Glomerular visceral epithelial cell (primary cell): ENCODE results near the gene ZNF730.
"Not testable (repeated sequence)": the region's sequence is repeated elsewhere in the genome, so short reads cannot be mapped to it uniquely, and the experiment has no call there.

ENCODE experiments used
- DNase-seq: peaks from one replicate; pipeline ENCODE4 v3.0.0-alpha.2; 2016; ENCODE audit errors: extremely low spot score

Gene ZNF730

DNA sequence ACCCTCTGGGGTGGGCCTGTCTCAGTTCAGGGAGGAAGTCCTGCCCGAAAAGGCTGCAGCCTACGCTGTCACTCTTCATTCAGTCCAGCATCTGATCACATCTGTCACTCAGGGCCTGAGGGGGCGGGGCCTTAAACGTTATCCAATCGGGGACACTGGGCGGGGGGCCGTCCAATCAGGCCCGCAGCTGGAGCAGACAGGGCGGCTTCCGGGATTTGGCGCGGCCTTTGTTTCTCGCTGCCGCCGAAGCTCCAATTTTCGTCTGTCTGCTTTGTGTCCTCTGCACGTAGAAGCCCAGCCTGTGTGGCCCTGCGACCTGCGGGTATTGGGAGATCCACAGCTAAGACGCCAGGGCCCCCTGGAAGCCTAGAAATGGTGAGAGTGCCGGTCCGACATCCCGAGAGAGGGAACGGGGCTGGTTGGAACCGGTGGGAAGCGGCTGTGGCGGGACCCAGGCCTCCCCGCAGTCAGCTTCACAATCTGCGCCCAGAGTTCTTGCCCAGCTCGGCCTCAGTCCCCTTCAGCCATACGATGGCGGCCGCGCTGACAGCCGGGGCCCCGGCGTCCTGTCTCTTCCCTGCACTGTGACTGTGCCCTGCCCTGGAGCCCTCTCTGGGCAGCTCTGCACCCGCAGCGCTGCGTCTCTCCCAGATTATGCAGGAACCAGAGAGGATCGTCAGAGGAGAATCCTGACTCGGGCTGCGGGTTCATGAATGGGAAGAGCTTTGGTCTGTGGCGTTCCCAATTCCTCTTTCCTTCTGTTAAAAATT, at the start of gene ZNF730:
TSS of gene ZNF730 (plus strand) at position 224 of the 770 bp plus-strand sequence. CDS start at position 373, 149 bp downstream.
- DNase-seq, result no peak

GRCh38 chr19:23070353-23071146, 46.3 kb upstream of the ZNF730 start:
- DNase-seq, result no peak

DNA sequence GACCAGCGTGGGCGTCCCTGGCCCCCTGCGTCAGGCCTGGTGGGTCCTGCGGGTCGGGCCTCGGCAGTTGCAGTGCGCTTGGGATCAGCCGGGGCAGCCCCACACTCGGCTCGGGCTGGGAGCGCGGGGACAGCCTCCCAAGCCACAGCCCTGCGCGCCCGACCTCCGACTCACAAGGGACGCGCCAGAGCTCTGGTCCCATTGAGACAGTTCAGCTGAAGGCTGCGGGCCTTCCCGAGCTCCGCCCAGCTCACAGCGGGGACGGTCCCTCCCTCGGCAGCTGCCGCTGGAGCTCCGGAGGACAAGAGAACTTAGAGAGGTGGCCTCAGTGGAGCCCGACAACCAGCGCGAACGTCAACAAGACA, 45.7 kb upstream of the ZNF730 start:
- no peak for DNase-seq

DNA sequence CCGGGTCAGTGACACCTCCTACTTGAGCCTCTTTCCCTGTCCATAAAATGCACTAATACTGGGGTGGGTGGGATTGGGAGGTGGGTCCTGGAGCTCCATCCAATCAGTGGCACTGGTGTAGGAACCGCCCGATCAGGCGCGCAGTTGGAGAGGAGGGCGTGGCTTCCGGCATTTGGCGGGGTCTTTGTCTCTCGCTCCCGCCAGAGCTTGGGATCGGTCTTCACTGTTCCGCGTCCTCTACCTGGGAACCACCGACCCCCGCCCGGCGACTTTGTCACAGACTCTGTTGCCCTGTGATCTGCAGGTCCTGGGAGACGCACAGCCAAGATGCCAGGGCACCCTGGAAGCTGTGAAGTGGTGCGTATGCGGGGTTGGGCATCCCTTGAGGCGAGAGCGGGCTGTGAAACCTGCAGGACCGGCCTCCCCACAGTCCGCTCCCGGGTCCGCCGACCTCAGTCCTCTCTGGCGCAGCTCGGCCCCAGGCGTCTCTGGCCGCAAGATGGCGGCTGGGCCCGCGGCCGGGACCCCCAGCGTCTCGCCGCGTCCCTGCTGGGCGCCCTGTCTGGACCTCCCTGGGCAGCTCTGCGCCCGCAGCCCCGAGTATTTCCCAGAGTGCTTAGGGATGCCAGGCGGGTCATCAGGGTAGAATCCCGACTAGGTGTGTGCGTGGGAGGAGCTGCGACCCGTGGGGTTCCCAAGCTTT, 41.6 kb upstream of the ZNF730 start:
- DNase-seq, result peak; percentile 17

GRCh38 chr19:23077776-23078175, 39.0 kb upstream of the ZNF730 start:
- DNase-seq, result not testable (repeated sequence)

GRCh38 chr19:23093832-23094231, 23.0 kb upstream of the ZNF730 start:
- DNase-seq, result no peak

DNA sequence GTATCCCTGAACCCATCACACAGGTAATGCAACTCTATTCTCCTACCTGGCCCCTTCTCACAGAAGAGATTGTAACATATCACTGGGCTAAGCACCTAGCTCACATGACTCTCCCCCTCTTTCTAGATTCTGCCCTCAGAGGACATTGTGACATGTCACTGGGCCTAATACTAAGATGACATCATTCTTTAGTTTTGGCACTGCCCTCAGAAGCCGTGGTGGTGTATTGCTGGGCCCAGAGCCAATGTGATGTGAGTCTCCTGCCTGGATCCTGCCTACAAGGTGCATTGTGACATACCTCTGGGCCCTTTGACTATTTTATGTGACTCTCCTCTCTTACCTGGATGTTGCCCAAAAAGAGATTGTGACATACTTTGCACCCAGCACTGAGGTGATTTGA, 21.4 kb upstream of the ZNF730 start:
- no peak for DNase-seq

- no peak for DNase-seq
These were observed 18.5 kb upstream of the ZNF730 start for GRCh38 chr19:23098286-23098685.

DNA sequence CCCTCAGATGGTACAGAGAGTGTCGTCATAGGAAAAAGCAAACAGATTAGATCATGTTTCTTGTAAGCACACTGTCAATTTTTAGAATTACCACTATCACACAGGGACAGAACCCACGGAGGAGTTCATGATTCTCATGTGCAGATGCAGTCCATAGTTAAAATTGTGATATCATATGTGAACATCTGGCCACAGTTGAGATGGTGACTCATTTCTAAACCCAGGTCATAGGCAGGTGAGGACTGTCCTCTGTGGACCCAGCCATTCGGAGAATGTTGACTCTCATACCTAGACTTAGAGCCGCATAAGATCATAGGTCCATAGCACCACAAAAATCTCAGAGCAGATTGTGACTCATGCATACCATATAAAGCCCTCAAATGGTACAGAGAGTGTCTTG, 17.8 kb upstream of the ZNF730 start:
- DNase-seq, result no peak

GRCh38 chr19:23099966-23100365, 16.9 kb upstream of the ZNF730 start:
- DNase-seq, result no peak

GRCh38 chr19:23101241-23101640, 15.6 kb upstream of the ZNF730 start:
- DNase-seq, result no peak

- DNase-seq, result no peak
These were observed 1.6 kb downstream of the ZNF730 start for GRCh38 chr19:23118400-23118799.

DNA sequence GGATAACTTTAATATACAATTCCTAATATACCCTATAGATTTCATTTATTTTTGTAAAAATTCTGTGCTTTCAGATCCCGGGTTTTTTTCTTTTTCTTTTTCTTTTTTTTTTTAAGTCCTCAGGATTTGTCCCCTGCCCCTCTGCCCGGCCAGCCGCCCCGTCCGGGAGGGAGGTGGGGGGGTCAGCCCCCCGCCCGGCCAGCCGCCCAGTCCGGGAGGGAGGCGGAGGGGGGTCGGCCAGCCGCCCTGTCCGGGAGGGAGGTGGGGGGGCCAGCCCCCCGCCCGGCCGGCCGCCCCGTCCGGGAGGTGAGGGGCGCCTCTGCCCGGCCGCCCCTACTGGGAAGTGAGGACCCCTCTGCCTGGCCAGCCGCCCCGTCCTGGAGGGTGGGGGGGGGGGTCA, 17.4 kb downstream of the ZNF730 start:
- not testable (repeated sequence) for DNase-seq

GRCh38 chr19:23145617-23146415, 29.0 kb downstream of the ZNF730 start:
- no peak for DNase-seq

GRCh38 chr19:23160766-23161165, 43.9 kb downstream of the ZNF730 start:
- DNase-seq, result no peak

- not testable (repeated sequence) for DNase-seq
These were observed 51.5 kb downstream of the ZNF730 start for GRCh38 chr19:23168286-23168685.

- no peak for DNase-seq
These were observed 66.4 kb downstream of the ZNF730 start for GRCh38 chr19:23183251-23183650.

- DNase-seq, result no peak
These were observed 73.5 kb downstream of the ZNF730 start for GRCh38 chr19:23190341-23190740.
